ENCODE results near the gene OR10A3.

OR10A3 gene

GRCh38 chr11:7941146-7941545 lies 362 bp downstream of the OR10A3 start:
- no peak for DNase-seq (ENCODE audit: low read depth in 1 of 2, low spot score in 1 of 2)

- DNase-seq (ENCODE audit: low read depth in 1 of 2, low spot score in 1 of 2) = no peak
Observed at GRCh38 chr11:7936615-7937014, 4.9 kb downstream of the OR10A3 start.

GRCh38 chr11:7931168-7931567 lies 10.3 kb downstream of the OR10A3 start, which contains the start of gene OR10A6:
TSS of gene OR10A6 (minus strand) at chr11:7931268. CDS start at chr11:7928662, 2,606 bp downstream.
- no peak for DNase-seq (ENCODE audit: low read depth in 1 of 2, low spot score in 1 of 2)

- DNase-seq (ENCODE audit: low read depth in 1 of 2, low spot score in 1 of 2) = no peak
Observed at GRCh38 chr11:7927635-7928034, 13.9 kb downstream of the OR10A3 start.

GRCh38 chr11:7924536-7924935 lies 17.0 kb downstream of the OR10A3 start:
- no peak for DNase-seq (ENCODE audit: low read depth in 1 of 2, low spot score in 1 of 2)

- no peak for DNase-seq (ENCODE audit: low read depth in 1 of 2, low spot score in 1 of 2)
Observed at GRCh38 chr11:7918141-7918540, 23.4 kb downstream of the OR10A3 start.

GRCh38 chr11:7911011-7911410 lies 30.5 kb downstream of the OR10A3 start:
- DNase-seq (ENCODE audit: low read depth in 1 of 2, low spot score in 1 of 2) = no peak

GRCh38 chr11:7910286-7910788 lies 31.2 kb downstream of the OR10A3 start:
- no peak for DNase-seq (ENCODE audit: low read depth in 1 of 2, low spot score in 1 of 2)

- DNase-seq (ENCODE audit: low read depth in 1 of 2, low spot score in 1 of 2) = no peak
Observed at GRCh38 chr11:7909585-7910285, 31.8 kb downstream of the OR10A3 start.

- DNase-seq (ENCODE audit: low read depth in 1 of 2, low spot score in 1 of 2) = no peak
Observed at GRCh38 chr11:7907121-7907520, 34.4 kb downstream of the OR10A3 start.

- no peak for DNase-seq (ENCODE audit: low read depth in 1 of 2, low spot score in 1 of 2)
Observed at GRCh38 chr11:7906481-7906880, 35.0 kb downstream of the OR10A3 start.

- no peak for DNase-seq (ENCODE audit: low read depth in 1 of 2, low spot score in 1 of 2)
Observed at GRCh38 chr11:7905961-7906429, 35.5 kb downstream of the OR10A3 start.

- DNase-seq (ENCODE audit: low read depth in 1 of 2, low spot score in 1 of 2) = no peak
Observed at GRCh38 chr11:7905549-7905948, 36.0 kb downstream of the OR10A3 start.

GRCh38 chr11:7904917-7905316 lies 36.6 kb downstream of the OR10A3 start:
- DNase-seq (ENCODE audit: low read depth in 1 of 2, low spot score in 1 of 2) = no peak

- no peak for DNase-seq (ENCODE audit: low read depth in 1 of 2, low spot score in 1 of 2)
Observed at GRCh38 chr11:7903940-7904339, 37.6 kb downstream of the OR10A3 start.

GRCh38 chr11:7901319-7901854 lies 40.1 kb downstream of the OR10A3 start:
- DNase-seq (ENCODE audit: low read depth in 1 of 2, low spot score in 1 of 2) = no peak

GRCh38 chr11:7900686-7901085 lies 40.8 kb downstream of the OR10A3 start:
- DNase-seq (ENCODE audit: low read depth in 1 of 2, low spot score in 1 of 2) = no peak

- no peak for DNase-seq (ENCODE audit: low read depth in 1 of 2, low spot score in 1 of 2)
Observed at GRCh38 chr11:7899418-7899817, 42.1 kb downstream of the OR10A3 start.

- DNase-seq (ENCODE audit: low read depth in 1 of 2, low spot score in 1 of 2) = no peak
Observed at GRCh38 chr11:7898666-7899283, 42.7 kb downstream of the OR10A3 start.

- no peak for DNase-seq (ENCODE audit: low read depth in 1 of 2, low spot score in 1 of 2)
Observed at GRCh38 chr11:7896009-7896785, 45.3 kb downstream of the OR10A3 start.

- no peak for DNase-seq (ENCODE audit: low read depth in 1 of 2, low spot score in 1 of 2)
Observed at GRCh38 chr11:7894251-7894650, 47.3 kb downstream of the OR10A3 start.

Measured in activated T-helper 1 cell treated with anti-CD3 and anti-CD28 coated beads, Interleukin-2, amount 50 U/mL, for 16 hours (primary cell).